Measurements from ENCODE around the gene RBM4. TPM values are rescaled to one million over a fixed set of nuclear protein-coding genes. Genes with fewer than 3 reads are reported as not detected.

The RBM4 gene, protein sequence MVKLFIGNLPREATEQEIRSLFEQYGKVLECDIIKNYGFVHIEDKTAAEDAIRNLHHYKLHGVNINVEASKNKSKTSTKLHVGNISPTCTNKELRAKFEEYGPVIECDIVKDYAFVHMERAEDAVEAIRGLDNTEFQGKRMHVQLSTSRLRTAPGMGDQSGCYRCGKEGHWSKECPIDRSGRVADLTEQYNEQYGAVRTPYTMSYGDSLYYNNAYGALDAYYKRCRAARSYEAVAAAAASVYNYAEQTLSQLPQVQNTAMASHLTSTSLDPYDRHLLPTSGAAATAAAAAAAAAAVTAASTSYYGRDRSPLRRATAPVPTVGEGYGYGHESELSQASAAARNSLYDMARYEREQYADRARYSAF
- 73.6 and 83.8 TPM in 2 replicates for total RNA-seq

DNA sequence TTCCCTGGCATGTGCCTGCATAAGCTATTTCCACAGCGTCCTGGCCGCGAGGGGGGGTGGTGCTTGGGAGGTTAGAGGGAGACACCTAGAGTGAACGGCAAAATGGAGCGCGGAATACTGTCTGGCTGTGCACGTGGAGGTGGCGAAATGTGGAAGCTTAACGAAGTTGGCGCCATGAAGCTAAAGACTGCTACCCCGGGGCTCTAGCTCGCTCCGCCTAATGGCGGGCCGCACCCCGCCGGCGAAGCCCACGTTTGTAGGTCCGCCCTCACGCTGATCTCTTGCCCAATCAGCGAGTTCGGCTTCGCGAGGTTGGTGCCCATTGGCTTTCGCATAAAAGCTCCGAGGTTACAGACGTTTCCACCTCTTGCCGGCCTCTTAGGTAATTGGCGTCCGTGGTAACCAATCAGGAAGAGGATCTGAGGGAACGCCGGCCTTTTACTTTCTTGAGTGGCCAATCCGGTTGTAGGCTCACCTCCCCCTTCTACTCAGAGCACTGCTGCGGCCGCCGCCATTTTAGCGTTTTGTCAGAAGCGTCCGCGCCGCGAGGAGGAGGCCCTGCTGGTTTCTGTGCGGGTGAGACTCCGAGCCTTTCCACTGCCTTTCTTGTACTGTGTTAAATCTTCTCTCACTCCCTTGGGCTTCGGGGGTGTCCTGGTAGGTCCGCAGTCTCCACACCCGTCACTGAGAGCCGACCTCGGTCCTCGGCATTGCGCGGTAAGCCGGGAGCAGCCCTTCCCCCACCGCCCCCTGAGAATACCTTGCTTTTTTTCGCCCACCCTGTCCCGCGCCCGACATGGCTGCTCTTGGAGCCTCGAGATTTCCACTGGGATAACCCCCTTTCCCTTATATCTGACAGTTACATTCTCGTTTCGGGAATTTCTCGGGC lies at the start of gene RBM4:
TSS of gene RBM4 (plus strand) at position 527 of the 889 bp plus-strand sequence. CDS start 1,009 bp downstream, outside the sequence.

GRCh38 chr11:66592457-66593302 lies 45.8 kb upstream of the RBM4 start, which contains the start of the genes CCDC87 and CCS:
Gene CCDC87, minus strand, starts transcription at chr11:66593063. Its CDS starts 48 bp downstream, at chr11:66593015.
Gene CCS, plus strand, starts transcription at chr11:66593185. Its CDS starts 77 bp downstream, at chr11:66593262.

GRCh38 chr11:66616379-66617154 lies 21.9 kb upstream of the RBM4 start, which contains the start of gene RBM14:
Gene RBM14, plus strand, starts transcription at chr11:66616630. Its CDS starts 91 bp downstream, at chr11:66616721.

GRCh38 chr11:66677599-66678375 lies 39.3 kb downstream of the RBM4 start, which contains the start of gene RBM4B:
Gene RBM4B, minus strand, starts transcription at chr11:66677887. Its CDS starts 808 bp downstream, at chr11:66677079.

Other genes with a start within 250 kb of the RBM4 start
- gene NPAS4, start 217.7 kb upstream of the RBM4 start, total RNA-seq = not detected in 2 replicates
- 49.9 and 55.0 TPM in 2 replicates for gene MRPL11, start 199.9 kb upstream of the RBM4 start, total RNA-seq
- 14.7 and 19.4 TPM in 2 replicates for gene PELI3, start 171.8 kb upstream of the RBM4 start, total RNA-seq
- gene DPP3, start 158.3 kb upstream of the RBM4 start, total RNA-seq = 50.4 and 56.9 TPM in 2 replicates
- gene BBS1, start 128.1 kb upstream of the RBM4 start, total RNA-seq = 29.2 and 32.6 TPM in 2 replicates
- gene ZDHHC24, start 92.7 kb upstream of the RBM4 start, total RNA-seq = 11.4 and 15.9 TPM in 2 replicates
- gene ACTN3, start 91.8 kb upstream of the RBM4 start, total RNA-seq = under 0.01 TPM in 1 of 2 replicates, not detected in the other
- gene CTSF, start 70.1 kb upstream of the RBM4 start, total RNA-seq = 5.9 and 20.6 TPM in 2 replicates
- 0.11 and 0.25 TPM in 2 replicates for gene CCDC87, start 45.6 kb upstream of the RBM4 start, total RNA-seq
- gene CCS, start 45.5 kb upstream of the RBM4 start, total RNA-seq = 40.1 and 43.2 TPM in 2 replicates
- 37.2 and 37.4 TPM in 2 replicates for gene RBM14, start 22.1 kb upstream of the RBM4 start, total RNA-seq
- gene RBM4B, start 39.2 kb downstream of the RBM4 start, total RNA-seq = 21.4 and 22.9 TPM in 2 replicates
- 4.4 and 5.6 TPM in 2 replicates for gene SPTBN2, start 90.5 kb downstream of the RBM4 start, total RNA-seq
- 14.9 and 17.2 TPM in 2 replicates for gene RCE1, start 204.7 kb downstream of the RBM4 start, total RNA-seq
- 23.6 TPM in 2 replicates for gene LRFN4, start 218.4 kb downstream of the RBM4 start, total RNA-seq

Measured in uterine smooth muscle cell (primary cell).